Activated naive CD4-positive, alpha-beta T cell treated with anti-CD3 and anti-CD28 coated beads, Interleukin-2, amount 50 U/mL, for 16 hours (primary cell): ENCODE data around the gene FRMD4A.
"Not testable (repeated sequence)": the region's sequence is repeated elsewhere in the genome, so short reads cannot be mapped to it uniquely, and the experiment has no call there.

Source experiments
- DNase-seq: peaks from one replicate; pipeline ENCODE4 v3.0.0-alpha.2; 2020

FRMD4A gene

DNA sequence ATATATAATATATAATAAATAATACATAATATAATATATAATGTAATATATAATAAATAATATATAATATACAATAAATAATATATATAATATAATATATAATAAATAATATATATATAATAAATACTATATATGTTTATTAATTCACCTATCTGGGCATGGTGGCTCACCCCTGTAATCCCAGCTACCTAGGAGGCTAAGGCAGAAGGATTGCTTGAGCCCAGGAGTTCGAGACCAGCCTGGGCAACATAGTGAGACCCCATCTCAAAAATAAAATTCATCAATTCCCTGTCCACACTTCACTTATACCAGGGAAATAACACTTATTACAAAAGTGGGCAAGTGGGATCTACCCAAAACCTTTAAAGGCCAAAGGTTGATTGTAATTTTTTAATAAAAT is 462.9 kb downstream of the FRMD4A start:
- DNase-seq: no peak

DNA sequence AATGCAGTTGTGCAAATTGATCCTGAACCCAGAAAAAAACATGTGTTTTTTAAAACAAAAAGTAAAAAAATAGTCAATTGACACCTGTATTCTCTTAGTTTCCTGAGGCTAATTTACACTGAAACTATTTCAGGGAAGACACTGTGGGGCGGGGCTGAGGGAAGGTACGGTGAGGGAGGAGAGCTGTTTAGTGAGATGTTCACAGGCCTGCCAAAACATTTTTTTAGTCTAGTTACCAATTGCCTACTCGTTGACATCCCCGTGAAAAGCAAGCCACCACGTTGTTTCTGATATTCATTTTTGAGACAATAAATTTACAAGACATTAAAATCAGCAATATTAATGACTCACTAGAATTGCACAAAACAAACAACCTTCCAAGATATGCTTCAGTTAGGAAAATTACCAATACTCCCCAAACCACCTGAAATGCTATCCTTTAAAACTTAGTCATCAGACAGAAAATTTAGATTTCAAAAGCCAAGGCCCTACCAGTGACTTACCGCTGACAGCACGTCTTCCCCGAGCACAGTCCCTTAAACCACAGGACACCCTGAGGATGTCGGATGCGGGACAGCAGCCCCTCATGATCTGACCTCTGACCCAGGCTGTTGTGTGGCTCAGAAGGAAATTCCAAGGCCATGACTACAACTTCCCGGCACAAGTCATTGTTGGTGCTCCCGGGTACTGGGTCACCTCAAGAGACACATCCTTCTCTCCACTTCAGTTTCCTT is 464.8 kb downstream of the FRMD4A start:
- no peak for DNase-seq

DNA sequence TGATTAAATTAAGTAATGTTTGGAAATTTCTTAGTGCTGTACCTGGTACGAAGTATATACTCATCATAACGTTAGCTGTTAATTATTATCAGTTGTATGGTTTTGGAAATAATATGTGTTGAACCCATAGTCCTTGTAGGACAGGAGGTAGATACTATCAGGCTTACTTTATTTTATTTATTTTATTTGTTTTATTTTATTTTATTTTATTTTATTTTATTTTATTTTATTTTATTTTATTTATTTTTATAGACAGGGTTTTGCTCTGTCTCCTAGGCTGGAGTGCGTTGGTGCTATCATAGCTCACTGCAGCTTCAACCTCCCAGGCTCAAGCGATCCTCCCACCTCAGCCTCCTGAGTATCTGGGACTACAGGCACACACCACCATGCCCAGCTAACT is 465.5 kb downstream of the FRMD4A start:
- not testable (repeated sequence) for DNase-seq

DNA sequence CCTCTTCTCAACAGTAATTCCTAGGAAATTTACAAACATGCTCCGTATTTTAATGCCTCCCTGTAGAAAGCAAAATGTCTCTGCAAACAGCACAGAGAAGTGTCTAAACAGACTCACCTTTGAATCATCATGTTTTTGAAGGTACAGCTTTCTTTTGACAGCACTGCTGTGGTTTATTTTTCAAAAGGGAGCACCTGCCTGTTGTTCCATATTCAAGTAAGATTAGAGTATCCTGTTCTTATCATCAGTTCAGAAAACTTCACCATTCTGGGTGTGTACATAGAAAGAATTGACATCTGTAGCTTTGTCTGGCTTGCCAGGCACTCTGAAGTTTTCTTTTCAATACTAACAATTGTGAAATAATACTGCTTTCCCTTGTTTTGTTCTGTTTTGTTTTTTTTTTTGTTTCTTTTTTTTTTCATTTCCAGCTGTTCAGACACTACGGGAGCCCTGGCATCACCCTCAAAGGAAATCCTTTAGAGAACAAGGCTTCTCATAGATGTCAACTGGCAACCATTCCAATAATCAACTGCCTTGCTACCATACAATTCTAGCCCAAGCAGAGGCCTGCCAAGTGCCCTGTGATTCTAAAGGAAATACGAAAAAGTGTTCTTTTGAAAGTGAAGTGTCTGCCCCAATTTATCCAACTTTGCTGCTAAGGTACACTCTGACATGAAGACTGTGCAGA is 468.0 kb downstream of the FRMD4A start:
- no peak for DNase-seq

DNA sequence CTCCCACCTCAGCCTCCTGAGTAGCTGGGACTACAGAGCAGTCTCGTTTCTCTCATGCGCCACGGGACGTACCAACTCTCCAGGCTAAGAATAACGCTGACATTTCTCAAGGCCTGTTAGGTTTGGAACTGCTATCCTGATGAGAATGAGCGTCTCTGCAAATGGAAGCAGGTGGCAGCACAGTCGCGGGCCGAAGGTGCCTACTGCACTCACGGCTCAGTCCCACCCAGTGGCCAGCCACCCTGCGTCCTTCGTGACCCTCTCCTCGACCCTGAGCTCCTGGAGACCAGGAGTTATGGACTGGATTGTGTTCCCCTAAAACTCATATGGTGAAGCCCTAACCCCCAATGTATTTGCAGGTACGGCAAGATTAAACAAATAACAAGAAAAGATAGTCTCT is 469.8 kb downstream of the FRMD4A start:
- no peak for DNase-seq

DNA sequence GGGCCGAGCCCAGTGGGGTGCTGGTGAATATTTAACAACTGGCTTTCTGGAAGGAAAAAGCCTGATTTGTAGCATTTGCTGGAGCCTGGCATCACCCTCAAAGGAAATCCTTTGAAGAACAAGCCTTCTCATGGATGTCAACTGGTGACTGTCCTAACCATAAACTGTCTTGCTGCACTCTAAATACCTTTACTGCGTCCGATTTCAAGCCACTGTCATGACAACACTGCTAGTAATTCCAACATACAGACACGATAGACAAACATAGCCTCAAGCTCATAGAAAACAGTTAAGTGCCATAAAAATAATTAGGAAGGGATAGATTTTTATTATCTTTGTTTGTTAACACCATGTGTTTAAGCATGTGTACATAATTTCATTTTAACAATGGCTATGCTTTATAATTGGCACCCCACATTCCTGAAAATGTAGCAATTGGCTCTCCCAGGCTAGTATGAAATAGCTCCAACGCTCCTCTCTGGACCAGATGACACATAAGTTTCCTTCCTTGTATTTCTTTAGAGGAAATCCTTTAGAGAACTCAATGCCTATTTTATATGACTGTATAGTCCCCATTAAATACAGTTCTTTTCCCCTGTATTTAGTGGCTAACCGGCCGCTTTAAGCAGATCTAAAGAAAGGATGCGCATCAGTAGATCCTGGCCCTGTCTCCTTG is 470.6 kb downstream of the FRMD4A start:
- no peak for DNase-seq

DNA sequence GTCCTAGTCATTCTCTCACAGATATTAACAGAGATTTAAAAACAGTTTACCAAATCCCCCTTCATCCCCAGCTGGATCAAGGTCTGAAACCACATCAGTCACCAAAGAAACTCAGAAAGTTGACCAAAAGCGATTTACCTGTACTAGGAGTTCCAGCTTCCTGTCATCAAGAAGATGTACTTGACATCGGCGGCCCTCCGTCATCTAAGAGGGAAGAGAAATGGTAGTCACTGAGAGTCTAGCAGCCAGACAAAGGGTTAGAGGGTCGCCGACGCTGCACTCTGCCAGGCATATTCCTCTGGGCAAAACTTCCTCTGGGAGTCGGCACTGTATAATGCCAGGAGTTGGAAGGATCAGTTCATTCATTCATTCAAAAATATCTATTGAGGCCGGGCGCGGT is 472.0 kb downstream of the FRMD4A start:
- no peak for DNase-seq

DNA sequence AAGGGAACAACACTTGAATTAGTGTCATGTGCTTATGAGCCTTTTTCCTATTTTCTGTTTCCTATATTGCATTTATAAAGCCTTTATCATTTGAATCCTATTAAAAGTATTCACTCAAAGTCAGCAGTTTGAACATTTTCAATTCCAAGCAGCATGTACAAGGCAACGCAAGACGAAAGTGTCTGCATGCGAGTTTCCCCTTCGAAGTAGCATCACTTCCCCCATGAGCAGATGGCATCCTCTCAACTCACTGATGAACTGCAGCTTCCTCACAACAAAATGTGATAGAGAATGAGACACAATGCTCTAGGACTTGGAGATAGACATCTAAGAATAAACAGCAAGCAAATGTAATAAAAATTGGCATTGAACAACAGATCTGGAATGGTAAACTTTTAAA is 473.3 kb downstream of the FRMD4A start:
- DNase-seq: no peak

DNA sequence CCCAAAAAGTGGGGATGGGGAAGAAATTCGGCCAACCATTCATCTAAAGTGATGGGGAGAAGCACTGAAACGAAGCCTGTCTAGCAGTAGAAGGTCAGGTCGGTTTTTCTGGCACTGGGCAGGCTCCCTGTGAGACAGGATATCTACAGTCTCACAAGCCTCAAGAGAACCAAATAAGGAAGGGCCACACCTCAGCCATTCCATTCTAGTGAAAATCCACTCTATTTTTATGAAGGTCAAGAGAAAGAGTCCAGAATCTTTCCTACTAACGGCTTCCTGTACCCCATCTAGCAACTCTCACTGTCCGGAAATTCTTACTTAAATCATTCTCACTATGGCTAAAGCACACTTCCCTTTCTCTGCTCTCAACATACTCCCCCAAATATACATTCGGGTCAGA is 476.9 kb downstream of the FRMD4A start:
- no peak for DNase-seq

DNA sequence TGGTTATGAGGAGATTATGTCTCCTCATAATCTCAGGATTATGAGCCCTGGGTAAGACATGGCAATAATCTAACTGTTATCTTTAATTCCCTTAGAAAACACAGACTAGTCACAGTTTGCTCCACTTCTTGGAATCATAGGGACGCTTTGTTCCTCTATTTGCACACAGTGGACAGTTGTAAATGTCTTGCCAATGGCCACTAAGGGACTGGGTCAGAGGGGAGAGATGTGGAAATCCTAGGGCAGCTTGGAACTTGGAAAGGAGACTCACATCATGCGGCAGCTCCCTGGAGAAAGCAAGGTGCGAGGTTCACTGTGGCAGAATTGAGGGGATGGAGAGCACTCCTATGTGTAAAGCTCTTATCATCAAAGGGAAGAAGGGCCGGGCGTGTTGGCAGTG is 477.9 kb downstream of the FRMD4A start:
- no peak for DNase-seq

DNA sequence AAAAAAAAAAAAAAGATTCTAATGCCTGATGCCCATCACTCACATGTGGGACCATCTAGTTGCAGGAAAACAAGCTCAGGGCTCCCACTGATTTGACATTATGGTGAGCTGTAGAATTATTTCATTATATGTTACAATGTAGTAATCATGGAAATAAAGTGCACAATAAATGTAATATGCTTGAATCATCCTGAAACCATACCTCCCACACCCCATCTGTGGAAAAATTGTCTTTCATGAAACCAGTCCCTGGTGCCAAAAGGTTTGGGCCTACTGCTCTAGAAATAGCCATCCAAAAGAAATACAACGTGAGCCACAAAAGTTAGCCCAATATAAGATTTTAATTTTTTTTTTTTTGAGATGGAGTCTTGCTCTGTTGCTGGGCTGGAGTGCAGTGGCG is 478.8 kb downstream of the FRMD4A start:
- DNase-seq: no peak

DNA sequence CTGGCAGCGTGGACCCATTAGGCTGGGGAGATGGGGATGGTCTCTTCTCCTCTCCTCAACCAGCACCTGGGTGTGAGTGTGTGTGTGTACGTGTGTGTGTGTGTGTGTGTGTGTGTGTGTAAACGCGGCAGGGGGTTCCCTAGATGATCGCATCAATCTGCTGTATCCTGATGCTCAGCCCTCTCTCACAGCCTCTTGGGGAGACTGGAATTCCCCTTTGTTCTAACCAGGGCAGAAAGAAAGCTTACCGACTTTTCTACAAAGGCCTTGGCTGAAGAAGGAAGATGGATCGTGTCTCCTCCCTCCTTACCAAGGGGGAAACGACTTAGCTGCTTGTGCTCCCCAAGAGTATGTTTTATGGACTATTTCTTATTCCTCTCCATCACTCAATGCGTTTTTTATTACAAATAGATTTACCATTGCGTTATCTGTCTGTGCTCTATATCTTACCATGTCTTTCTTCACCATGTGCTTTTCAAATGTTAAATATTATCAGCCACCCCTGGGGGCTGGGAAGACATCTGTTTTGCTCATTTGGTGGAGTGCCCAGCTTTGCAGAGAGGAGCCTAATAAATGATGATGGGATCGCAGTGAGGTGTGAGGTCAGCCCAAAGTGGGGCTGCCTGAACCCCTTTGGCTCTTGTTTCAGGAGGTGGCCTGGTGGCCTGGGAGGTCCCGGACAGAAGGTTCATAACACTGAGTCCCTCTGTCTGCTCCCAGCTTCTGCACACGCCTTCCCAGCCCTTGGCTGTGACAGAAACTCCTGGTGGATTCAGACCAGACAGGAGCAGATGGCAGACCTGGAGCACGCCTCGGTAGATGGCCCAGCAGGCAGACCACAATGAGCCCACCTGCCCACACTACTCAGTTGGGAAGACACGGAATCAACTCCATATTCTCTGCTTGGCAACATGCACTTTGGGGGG is 481.9 kb downstream of the FRMD4A start:
- DNase-seq: no peak

DNA sequence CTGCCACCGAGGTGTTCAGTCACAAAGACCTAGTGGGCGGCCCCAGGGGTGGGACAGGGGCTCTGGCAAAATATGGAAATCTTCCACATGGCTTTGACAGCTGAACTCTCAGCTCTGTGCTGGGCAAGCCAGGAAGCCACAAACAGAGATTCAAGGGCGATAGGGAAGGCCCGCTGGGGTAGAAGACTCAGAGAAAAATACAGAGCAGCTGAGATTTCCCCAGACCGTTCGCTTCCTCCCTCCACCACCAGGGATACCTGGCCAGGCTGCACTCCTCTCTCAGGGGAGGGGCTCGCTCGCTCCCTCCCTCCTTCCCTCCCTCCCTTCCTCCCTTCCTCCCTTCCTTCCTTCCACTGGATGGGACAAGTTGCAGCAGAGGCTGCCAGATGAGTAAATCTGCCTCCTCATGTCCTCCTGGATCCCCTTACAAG is 483.5 kb downstream of the FRMD4A start:
- DNase-seq: no peak

DNA sequence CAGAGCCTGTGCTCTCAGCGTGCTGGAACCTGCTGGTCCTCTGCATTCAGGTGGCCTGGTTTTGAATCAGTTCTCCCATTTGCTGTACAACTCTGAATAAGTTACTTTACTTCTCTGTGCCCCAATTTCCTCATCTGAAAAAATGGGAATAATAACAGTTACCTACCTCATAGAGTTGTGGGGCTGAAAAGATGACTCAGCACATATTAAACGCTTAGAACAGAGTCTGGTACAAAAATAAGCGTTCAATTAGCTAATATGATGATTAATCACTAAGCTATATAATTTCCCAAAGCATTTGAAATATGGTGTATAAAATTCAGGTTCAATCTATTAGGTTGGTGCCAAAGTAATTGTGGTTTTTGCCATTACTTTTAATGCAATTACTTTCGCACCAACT is 484.8 kb downstream of the FRMD4A start:
- DNase-seq: no peak

DNA sequence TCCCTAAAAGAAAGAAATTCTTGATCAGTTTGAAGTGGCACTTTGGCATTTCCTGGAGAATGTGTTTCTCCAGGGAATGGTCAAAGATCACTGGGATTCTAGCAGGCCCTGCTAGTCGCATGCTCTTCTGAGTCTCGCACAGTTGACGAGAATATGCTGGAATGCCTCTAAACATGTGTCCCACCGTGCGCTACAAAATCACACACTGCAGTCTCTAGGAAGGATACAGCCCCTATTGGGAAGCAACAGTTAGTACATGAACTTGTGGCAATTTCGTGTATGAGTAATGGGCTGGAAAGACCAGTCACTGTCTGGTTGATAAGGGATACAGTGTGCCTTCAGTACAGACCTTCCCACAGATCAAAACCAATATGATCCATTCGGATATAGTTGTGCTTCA is 486.1 kb downstream of the FRMD4A start:
- DNase-seq: no peak

DNA sequence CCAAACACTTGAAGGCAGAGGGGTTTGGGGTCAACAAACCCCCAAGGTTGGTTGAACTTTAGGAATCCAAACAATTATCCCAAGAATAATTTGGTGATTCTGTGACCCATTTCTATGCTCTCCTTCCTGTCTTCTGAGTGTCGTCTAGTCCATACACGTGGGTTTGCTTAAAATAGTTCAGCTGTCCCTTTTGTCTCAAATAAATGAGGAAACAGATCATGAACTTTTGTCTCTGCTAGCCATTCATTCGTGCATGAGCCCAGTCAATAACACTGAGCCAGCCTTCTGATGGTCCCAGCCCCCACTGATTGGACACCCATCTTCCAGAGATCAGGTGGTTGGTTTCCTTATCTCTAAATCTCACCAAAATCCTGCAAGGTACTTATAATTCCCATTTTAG is 488.6 kb downstream of the FRMD4A start:
- no peak for DNase-seq

DNA sequence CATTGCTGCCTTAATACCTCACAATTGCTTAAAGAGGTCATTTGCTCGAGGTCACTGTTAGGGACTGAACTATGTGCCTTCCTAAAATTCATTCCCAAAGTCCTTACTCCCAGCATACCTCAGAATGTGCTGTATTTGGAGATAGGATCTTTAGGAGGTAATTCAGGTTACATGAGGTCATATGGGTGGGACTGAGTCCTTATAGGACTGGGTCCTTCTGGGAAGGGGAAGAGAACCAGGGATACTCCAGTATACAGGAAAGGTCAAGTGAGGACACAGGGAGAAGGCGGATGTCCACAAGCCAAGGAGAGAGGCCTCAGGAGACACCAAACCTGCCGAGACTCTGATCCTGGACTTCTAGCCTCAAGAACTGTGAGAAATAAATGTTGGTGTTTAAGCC is 490.7 kb downstream of the FRMD4A start:
- no peak for DNase-seq

DNA sequence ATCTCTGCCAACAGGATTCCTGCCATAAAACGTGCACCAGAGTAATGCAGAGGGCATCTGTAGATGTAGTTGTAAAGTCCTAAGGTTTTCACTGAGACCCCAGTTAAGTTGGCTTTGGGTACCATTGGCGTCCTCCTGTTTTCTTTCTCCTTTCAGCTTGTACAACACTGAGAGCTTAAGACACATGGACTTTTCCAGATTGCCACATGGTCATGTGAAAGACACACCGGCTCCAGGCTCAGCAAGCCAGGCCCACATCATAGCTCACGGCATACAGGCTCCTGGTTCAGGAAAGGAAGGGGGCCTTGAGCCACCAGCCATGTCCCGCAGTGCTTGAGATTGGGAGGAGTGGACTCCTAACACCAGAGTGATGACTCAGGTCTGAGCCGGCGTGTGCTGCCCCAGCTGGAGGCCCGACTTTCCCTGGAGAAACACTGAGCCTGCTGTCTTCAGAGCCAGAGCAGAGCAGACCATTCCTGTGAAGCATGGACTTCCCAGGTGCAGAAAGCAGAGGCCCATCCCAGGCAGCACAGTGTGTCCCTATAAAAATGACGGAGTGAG is 491.2 kb downstream of the FRMD4A start:
- DNase-seq: no peak

DNA sequence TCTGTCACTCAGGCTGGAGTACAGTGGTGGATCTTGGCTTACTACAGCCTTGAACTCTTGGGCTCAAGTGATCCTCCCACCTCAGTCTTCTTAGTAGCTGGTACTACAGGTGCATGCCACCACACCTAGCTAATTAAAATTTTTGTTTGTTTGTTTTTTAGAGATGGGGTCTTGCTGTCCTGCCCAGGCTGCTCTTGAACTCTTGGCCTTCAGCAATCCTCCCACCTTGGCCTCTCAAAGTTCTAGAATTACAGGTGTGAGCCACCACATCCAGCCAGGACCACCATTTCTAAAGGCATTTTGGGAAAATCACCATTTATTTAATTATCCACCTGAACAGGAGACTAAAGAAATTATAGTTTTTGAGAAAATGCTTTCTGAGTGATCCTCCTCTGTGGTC is 491.7 kb downstream of the FRMD4A start:
- DNase-seq: no peak

DNA sequence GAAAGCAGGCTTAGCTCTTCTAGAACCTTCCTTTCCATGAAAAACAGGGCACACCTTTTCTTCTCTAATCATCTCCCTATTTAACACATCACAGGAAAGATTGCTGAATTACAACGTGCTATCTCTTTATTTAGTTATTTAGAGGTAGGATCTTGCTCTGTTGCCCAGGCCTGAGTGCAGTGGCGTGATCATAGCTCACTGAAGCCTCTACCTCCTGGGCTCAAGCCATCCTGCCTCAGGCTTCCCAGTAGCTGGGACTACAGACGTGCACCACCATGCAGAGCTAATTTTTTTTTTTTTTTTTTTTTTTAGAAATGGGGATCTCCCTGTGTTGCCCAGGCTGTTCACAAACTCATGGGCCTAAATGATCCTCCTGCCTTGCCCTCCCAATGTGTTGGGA is 492.8 kb downstream of the FRMD4A start:
- no peak for DNase-seq

DNA sequence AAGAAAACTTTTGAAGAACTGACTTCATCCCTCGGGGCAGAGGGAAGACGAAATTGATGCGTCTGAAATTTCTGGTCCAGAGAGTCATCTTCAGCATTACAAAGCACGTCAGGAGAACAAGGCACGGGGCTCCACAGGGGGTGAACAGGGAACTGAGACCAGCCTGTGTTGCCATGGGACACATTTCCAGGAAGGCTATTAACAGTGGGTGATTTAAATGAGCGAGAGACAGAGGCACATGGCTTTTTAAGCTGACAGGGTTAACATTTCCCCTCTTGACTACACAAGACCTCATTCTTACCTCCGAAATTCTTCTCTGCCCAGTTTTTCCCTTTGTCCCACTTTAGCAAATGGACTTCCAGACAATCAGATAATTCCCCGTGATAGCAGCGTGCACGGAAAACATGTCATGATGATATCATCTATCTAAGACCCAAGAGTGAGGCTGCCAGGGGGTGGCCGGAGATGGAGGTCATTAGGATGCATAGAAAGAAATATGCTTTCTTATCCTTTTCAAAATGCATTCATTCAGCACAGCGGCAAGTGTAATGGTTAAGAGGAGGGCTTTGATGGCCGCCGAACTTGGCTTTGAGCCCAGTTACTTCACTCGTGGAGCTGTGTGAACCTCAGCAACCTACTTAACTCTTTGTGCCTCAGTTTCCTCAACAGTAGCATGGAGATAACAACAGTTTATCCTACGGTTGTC is 496.0 kb downstream of the FRMD4A start:
- DNase-seq: no peak

DNA sequence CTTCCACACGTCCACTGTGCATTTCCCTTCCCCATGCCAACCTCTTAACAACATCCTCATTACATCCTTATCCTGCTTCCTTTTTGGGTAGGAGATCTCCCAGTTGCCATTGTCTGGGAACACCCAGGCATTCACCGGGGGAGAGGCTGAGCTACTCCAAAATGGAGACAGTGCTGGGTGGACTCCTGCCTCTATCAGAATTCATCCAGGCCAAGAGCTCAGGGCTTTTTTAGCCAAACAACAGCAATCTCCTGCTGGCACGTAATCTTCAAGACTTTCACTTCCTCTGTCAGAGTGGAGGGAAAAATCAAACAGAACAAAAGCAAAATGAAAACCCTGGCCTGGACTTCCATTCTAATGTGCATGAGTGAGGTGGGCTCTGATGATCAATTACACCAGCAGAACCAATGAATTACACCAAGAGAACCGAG is 499.0 kb downstream of the FRMD4A start:
- no peak for DNase-seq
